Neural cell (in vitro differentiated cells): ENCODE measurements around the gene MEGF9. TPM values are rescaled to one million over a fixed set of nuclear protein-coding genes. Genes with fewer than 3 reads are reported as not detected.

Source experiments
- H2AFZ ChIP-seq: fragments of 200-600, 300-800 bp; sonication (generic), shearing (Covaris generic); 2 replicates; pipeline ENCODE4 v1.6.0; 2014; ENCODE audit warnings: low read depth, mild to moderate bottlenecking, antibody characterized with exemption, low read length, moderate library complexity
- H3F3A ChIP-seq: fragments of 200-600 bp; shearing (Covaris generic); 2 replicates; pipeline ENCODE4 v1.6.1; 2016; ENCODE audit warnings: mild to moderate bottlenecking, moderate library complexity, mixed read lengths, antibody characterized with exemption, low read length; ENCODE audit not compliant: insufficient read depth, poor library complexity, severe bottlenecking
- H3K27ac ChIP-seq: fragments of 200-600, 300-800 bp; sonication (generic), shearing (Covaris generic); 2 replicates; pipeline ENCODE4 v1.5.1; 2014; ENCODE audit warnings: mild to moderate bottlenecking, low read length, moderate library complexity
- H3K27me3 ChIP-seq: fragments of 300-800, 200-600 bp; sonication (generic), shearing (Covaris generic); 2 replicates; pipeline ENCODE4 v1.6.0; 2014; ENCODE audit warnings: mild to moderate bottlenecking, low read depth, low read length, moderate library complexity; ENCODE audit not compliant: insufficient read depth
- H3K36me3 ChIP-seq: fragments of 300-800, 200-600 bp; sonication (generic), shearing (Covaris generic); 2 replicates; pipeline ENCODE4 v1.5.1; 2014; ENCODE audit warnings: mild to moderate bottlenecking, antibody characterized with exemption, low read length, moderate library complexity; ENCODE audit not compliant: insufficient read depth
- H3K4me2 ChIP-seq: fragments of 300-800, 200-600 bp; sonication (generic), shearing (Covaris generic); 2 replicates; pipeline ENCODE4 v1.6.0; 2014; ENCODE audit warnings: mild to moderate bottlenecking, low read length
- H3K4me3 ChIP-seq: fragments of 300-800, 200-600 bp; sonication (generic), shearing (Covaris generic); 2 replicates; pipeline ENCODE4 v1.5.1; 2014; ENCODE audit warnings: mild to moderate bottlenecking, low read length, moderate library complexity
- H3K79me2 ChIP-seq: fragments of 200-600 bp; shearing (Covaris generic); replicated peaks from 2 replicates; pipeline ENCODE4 v1.6.0; 2014; ENCODE audit warnings: mild to moderate bottlenecking, low read length, moderate library complexity; ENCODE audit not compliant: insufficient read depth
- H3K9ac ChIP-seq: fragments of 300-800, 200-600 bp; sonication (generic), shearing (Covaris generic); 2 replicates; pipeline ENCODE4 v1.6.1; 2016; ENCODE audit warnings: mild to moderate bottlenecking, low read length, mixed read lengths
- H3K9me2 ChIP-seq: fragments of 200-600 bp; shearing (Covaris generic); 2 replicates; pipeline ENCODE4 v1.6.1; 2016; ENCODE audit warnings: mild to moderate bottlenecking, low read length, mixed read lengths; ENCODE audit not compliant: insufficient read depth
- H3K9me3 ChIP-seq: fragments of 200-600, 300-800 bp; sonication (generic), shearing (Covaris generic); 2 replicates; pipeline ENCODE4 v1.6.1; 2016; ENCODE audit warnings: mild to moderate bottlenecking, mixed run types, low read length, moderate library complexity, mixed read lengths
- H4K20me1 ChIP-seq: fragments of 200-600 bp; shearing (Covaris generic); 2 replicates; pipeline ENCODE4 v1.6.1; 2016; ENCODE audit warnings: mild to moderate bottlenecking, mixed run types; ENCODE audit not compliant: insufficient read depth
- EP300 ChIP-seq: fragments of 450-650 bp; conservative IDR thresholded peaks from 2 replicates; pipeline ENCODE4 v1.6.1; 2014; ENCODE audit warnings: antibody characterized with exemption, mild to moderate bottlenecking, moderate library complexity; ENCODE audit not compliant: poor library complexity, severe bottlenecking
- EZH2 ChIP-seq: fragments of 200-600, 300-800 bp; shearing (Covaris generic), sonication (generic); IDR thresholded peaks from 2 replicates; pipeline ENCODE4 v1.6.1; 2014; ENCODE audit warnings: antibody characterized with exemption, low read length, borderline replicate concordance, mild to moderate bottlenecking; ENCODE audit not compliant: insufficient read depth, poor library complexity, severe bottlenecking
- MXI1 ChIP-seq: fragments of 450-650 bp; conservative IDR thresholded peaks from 2 replicates; pipeline ENCODE4 v1.6.1; 2014; ENCODE audit warnings: antibody characterized with exemption, mild to moderate bottlenecking; ENCODE audit not compliant: poor library complexity, severe bottlenecking
- POLR2AphosphoS5 ChIP-seq: IDR thresholded peaks from 2 replicates; pipeline ENCODE4 v1.6.1; 2012
- RAD21 ChIP-seq: fragments of 450-650 bp; conservative IDR thresholded peaks from 2 replicates; pipeline ENCODE4 v1.6.1; 2014; ENCODE audit warnings: antibody characterized with exemption, mild to moderate bottlenecking, moderate library complexity
- SMC3 ChIP-seq: fragments of 450-650 bp; conservative IDR thresholded peaks from 2 replicates; pipeline ENCODE4 v1.6.1; 2014; ENCODE audit warnings: antibody characterized with exemption, mild to moderate bottlenecking, moderate library complexity; ENCODE audit not compliant: poor library complexity
- TAF1 ChIP-seq: IDR thresholded peaks from 2 replicates; pipeline ENCODE4 v1.6.1; 2012; ENCODE audit warnings: low read depth
- polyA plus RNA-seq: library from polyadenylated mRNA; depleted of rRNA; stranded (reverse); fragments of >200 nt; gene quantifications from 2 replicates; pipeline ENCODE4 v1.2.3, GENCODE V29; 2014
- TF ChIP-seq, protein P1 (sequence below): fragments of 450-650 bp; IDR thresholded peaks from 2 replicates; pipeline ENCODE4 v1.5.1; 2014; ENCODE audit warnings: antibody characterized with exemption, mild to moderate bottlenecking, moderate library complexity; ENCODE audit not compliant: poor library complexity, severe bottlenecking
- TF ChIP-seq, protein P2 (sequence below): IDR thresholded peaks from 2 replicates; pipeline ENCODE4 v1.6.1; 2012; ENCODE audit warnings: borderline replicate concordance

The MEGF9 gene
- polyA plus RNA-seq, 1 donor from 2014 or later: 35.0 TPM

DNA sequence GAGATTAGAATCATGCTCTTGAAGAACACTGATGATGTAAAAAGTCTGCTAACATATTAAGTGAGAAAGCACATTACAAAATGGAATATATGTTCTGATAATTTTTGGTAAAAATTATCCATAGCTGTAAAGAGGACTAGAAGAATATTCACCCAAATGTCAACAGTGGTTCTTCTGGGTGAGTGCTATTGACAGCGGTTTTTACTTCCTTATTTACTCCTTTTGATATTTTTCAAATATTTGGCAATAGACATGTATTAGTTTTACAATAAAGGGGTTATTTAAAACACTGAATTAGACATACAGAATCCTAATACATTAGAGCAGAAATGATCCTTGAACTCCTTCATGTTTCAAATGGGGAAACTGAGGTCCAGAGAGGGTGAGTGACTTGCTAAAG lies 26.9 kb upstream of the MEGF9 start:
- no peak overlapping the region for H2AFZ ChIP-seq
- H3K27me3 ChIP-seq: no peaks in the 10 kb centered on the region
- H3K36me3 ChIP-seq: no peaks in the 10 kb centered on the region
- H3K9me3 ChIP-seq: no peaks in the 10 kb centered on the region
- H3K9me2 ChIP-seq: no peaks in the 10 kb centered on the region
- no peak overlapping the region for H3K4me2 ChIP-seq
- no peaks in the 10 kb centered on the region for H3F3A ChIP-seq
- no peaks in the 10 kb centered on the region for H3K79me2 ChIP-seq
- no peaks in the 10 kb centered on the region for H4K20me1 ChIP-seq
- TF ChIP-seq, protein P1, sequence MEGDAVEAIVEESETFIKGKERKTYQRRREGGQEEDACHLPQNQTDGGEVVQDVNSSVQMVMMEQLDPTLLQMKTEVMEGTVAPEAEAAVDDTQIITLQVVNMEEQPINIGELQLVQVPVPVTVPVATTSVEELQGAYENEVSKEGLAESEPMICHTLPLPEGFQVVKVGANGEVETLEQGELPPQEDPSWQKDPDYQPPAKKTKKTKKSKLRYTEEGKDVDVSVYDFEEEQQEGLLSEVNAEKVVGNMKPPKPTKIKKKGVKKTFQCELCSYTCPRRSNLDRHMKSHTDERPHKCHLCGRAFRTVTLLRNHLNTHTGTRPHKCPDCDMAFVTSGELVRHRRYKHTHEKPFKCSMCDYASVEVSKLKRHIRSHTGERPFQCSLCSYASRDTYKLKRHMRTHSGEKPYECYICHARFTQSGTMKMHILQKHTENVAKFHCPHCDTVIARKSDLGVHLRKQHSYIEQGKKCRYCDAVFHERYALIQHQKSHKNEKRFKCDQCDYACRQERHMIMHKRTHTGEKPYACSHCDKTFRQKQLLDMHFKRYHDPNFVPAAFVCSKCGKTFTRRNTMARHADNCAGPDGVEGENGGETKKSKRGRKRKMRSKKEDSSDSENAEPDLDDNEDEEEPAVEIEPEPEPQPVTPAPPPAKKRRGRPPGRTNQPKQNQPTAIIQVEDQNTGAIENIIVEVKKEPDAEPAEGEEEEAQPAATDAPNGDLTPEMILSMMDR: no peak
- TF ChIP-seq POLR2AphosphoS5 (no peak), RAD21 (no peak), EP300 (no peak)
- no peak overlapping the region for H3K4me3 ChIP-seq
- no peak overlapping the region for H3K27ac ChIP-seq
- H3K9ac ChIP-seq: no peak overlapping the region

DNA sequence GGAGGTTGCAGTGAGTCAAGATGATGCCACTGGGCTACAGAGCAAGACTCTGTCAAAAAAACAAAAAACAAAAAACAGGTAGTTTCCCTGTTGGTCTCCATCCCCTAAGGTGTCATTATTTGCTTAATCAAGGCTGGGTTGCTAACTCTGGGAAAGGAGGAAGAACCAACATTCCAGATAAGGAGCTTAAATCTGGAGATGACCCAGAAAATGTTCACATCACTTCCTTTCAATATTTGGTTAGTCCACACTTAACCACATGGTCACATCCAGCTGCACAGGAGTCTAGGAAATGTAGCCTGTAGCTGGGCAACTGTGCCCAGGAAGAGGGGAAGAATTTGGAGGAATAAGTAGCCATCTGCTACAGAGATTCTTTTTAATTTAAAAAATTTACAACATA lies 25.9 kb upstream of the MEGF9 start:
- H3K27ac ChIP-seq: no peak overlapping the region
- H2AFZ ChIP-seq: no peak overlapping the region

More for the DNA sequence above, 25.9 kb upstream of the MEGF9 start:
- Histone ChIP-seq H3K4me3 (no peak overlapping the region), H3K27me3 (no peaks in the 10 kb centered on the region), H3K9me3 (no peaks in the 10 kb centered on the region), H3K36me3 (no peaks in the 10 kb centered on the region), H3K9me2 (no peaks in the 10 kb centered on the region), H4K20me1 (no peaks in the 10 kb centered on the region), H3K9ac (no peak overlapping the region), H3F3A (no peaks in the 10 kb centered on the region), H3K79me2 (no peaks in the 10 kb centered on the region), H3K4me2 (no peak overlapping the region)
- TF ChIP-seq RAD21: no peak
- TF ChIP-seq EZH2: no peak
- TF ChIP-seq, protein P2, sequence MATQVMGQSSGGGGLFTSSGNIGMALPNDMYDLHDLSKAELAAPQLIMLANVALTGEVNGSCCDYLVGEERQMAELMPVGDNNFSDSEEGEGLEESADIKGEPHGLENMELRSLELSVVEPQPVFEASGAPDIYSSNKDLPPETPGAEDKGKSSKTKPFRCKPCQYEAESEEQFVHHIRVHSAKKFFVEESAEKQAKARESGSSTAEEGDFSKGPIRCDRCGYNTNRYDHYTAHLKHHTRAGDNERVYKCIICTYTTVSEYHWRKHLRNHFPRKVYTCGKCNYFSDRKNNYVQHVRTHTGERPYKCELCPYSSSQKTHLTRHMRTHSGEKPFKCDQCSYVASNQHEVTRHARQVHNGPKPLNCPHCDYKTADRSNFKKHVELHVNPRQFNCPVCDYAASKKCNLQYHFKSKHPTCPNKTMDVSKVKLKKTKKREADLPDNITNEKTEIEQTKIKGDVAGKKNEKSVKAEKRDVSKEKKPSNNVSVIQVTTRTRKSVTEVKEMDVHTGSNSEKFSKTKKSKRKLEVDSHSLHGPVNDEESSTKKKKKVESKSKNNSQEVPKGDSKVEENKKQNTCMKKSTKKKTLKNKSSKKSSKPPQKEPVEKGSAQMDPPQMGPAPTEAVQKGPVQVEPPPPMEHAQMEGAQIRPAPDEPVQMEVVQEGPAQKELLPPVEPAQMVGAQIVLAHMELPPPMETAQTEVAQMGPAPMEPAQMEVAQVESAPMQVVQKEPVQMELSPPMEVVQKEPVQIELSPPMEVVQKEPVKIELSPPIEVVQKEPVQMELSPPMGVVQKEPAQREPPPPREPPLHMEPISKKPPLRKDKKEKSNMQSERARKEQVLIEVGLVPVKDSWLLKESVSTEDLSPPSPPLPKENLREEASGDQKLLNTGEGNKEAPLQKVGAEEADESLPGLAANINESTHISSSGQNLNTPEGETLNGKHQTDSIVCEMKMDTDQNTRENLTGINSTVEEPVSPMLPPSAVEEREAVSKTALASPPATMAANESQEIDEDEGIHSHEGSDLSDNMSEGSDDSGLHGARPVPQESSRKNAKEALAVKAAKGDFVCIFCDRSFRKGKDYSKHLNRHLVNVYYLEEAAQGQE: no peak
- TF ChIP-seq EP300: no peak
- TF ChIP-seq, protein P1: no peak
- no peak for TF ChIP-seq POLR2AphosphoS5
- TF ChIP-seq MXI1: no peak
- no peak for TF ChIP-seq TAF1
- TF ChIP-seq SMC3: no peak
